NCI-H2227 treated with DMSO at 0.1 percent for 48 hours (cell line): Measurements from ENCODE around the gene ARHGAP40.
A peak's percentile ranks its signal among the peaks of the same experiment; 100 is the strongest.
"Not testable (repeated sequence)": the region's sequence is repeated elsewhere in the genome, so short reads cannot be mapped to it uniquely, and the experiment has no call there.

Experiments
- DNase-seq: peaks from one replicate; lab custom pipeline; 2025; lab: John Stamatoyannopoulos, UW

Gene ARHGAP40

DNA sequence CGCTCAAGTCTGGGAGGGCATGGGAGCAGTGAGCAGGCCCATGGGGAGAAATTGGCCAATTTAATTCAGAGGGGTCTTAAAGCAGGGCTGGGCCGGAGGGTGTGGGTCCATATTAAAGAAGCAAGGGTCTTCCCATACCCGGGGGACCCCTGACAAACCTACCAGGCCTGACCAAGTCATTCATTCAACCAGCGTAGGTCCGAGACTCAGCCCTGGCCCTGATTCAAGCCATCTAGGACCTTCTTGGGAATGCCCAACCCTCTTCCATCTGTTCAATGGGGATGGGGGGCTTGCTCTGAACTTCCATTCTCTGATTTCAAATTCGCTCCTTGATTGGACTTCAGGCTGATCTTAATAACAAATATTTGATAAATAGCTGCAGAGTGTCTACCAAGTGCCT, 13.3 kb upstream of the ARHGAP40 start:
- DNase-seq, result no peak

- DNase-seq, result no peak
Measured at GRCh38 chr20:38589351-38589750, 12.3 kb upstream of the ARHGAP40 start.

GRCh38 chr20:38589967-38590675, 11.5 kb upstream of the ARHGAP40 start:
- DNase-seq, result no peak

DNA sequence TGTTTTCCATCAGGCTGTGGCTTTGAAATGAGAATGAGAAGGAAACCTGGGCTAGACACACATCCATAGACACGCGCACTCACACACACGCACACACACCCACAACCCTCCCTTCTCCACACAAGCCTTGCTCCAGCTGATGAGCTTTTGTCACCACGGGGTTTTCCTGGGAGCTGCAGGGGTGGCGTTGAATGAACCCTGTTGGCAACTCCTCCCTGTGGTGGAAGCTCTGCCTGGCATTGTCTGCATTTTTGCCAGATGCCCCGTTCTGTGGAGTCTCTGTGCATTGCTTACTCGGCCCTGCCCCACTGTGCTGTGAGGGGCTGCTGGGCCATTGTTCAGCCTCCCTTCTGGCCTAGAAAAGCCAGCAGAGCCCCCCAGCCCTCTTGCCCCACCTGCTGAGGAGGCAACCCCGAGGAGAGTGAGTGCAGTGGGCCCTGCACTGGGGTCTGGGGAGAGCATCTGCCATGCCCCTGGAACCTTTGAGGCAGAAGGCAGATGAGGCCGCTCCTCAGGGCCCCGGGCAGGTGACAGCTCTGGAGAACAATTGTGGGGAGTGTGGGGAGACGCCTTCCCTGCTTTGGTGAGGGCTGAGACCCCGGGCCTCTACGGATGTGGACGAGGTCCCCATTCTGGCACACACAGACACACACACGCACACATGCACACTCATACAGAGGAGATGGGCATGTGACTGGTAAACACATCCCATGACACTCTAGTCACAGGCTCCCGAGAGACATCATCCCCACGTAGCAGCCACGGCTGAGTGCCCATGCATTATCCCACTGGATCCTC, 10.7 kb upstream of the ARHGAP40 start:
- DNase-seq, result no peak

DNA sequence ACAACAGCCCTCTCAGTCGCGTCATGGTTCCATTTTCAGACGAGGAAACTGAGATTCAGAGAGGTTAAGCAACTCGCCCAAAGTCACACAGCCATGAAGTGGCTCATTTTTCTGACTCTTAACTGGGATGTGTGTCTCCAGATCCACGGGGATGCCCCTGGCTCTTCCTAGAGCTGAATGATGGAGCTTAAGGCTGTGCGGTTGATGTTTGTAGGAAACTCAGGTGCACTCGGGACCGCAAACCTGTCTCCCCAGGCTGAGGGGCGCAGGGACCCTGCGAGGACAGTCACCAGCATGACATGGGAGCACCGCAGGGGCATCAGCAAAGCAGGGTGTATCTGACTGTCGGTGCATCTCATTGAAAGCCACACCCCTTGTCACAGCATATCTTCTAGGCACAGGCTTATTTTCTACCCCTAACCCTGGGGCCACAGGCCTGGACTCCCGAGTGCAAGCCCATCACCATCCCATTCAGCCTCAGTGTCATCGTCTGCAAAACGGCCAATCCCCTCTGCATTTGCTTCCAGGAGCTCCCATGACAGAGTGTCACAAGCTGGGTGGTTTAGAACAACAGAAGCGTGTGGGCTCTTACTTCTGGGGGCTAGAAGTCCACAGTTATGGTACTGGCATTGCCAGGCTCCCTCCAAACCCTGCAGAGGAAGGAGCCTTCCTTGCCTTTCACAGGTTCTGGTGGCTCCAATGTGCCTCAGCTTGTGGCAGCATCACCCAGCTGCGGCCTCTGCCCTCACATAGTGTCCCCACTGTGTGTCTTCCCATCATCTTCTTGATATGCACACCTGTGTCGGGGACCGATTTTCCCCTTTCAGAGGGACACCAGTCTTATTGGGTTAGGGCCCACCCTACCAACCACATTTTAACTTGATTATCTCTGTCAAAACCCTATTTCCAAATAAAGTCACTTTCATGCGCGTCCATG, 9.9 kb upstream of the ARHGAP40 start:
- DNase-seq, result no peak

DNA sequence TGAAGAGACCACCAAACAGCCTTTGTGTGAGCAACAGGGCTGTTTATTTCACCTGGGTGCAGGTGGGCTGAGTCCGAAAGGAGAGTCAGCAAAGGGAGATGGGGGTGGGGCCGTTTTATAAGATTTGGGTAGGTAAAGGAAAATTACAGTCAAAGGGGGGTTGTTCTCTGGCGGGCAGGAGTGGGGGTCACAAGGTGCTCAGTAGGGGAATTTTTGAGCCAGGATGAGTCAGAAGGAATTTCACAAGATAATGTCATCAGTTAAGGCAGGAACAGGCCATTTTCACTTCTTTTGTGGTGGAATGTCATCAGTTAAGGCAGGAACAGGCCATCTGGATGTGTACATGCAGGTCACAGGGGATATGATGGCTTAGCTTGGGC, 9.2 kb upstream of the ARHGAP40 start:
- not testable (repeated sequence) for DNase-seq

GRCh38 chr20:38594281-38594680, 7.3 kb upstream of the ARHGAP40 start:
- DNase-seq, result not testable (repeated sequence)

- not testable (repeated sequence) for DNase-seq
Measured at GRCh38 chr20:38595886-38596285, 5.7 kb upstream of the ARHGAP40 start.

DNA sequence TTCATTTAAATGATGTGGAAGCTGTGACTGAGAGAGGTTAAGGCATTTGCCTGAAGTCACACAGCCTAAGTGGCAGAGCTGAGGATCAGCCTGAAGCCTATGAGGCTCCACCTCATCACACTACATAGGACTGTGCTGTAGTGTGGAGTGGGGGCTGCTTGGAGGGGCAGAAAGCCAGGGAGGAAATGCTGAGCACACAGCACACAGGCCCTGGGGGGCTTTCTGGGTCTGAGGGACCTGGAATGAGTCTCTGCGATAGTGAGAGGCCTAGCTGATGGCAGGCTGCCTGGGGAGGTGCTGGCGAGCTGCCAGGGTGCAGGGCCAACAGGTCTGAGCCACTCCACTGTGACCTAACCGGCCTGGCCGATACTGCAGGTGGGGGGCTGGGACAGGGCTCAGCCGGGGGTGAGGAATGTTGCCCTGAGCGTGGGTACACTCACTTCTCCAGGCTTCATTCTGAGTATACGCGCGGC, 2.2 kb upstream of the ARHGAP40 start:
- no peak for DNase-seq

DNA sequence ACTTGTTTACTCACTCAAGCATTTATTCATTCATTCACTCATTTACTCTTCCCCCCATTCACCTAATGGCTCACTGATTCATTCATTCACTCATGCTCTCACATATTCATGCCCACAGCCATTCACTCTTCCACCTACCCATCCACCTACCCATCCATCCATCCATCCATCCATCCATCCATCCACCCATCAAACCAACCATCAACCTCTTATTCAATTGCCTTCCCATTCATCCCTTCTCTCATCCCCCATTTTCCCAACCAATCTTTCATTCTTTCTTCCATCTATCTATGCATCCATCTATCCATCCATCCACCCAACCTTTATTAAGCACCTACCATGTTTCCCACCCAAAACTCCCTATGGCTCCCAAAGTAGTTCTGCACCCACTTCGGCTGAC, 1.6 kb upstream of the ARHGAP40 start:
- DNase-seq, result no peak

DNA sequence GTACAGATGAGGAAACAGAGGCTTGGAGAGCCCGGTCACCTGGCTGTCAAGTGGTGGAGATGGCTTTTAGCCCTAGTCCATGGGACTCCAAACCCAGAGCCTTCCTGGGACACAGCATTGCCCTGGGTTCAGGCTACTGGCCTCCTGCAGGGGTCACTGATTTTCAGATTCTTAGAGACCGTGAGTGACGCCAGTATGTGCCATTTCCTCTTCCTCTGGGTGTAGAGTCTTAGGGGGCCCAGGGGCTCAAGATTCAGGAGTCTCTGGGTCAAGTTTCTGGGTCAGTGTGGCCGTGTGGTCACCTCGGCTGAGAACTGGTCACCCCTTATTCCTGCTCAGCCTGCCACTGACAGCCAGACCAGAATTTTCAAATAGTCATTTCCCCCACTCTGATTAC, 574 bp downstream of the ARHGAP40 start:
- DNase-seq, result no peak

- no peak for DNase-seq
Measured at GRCh38 chr20:38603286-38603685, 1.7 kb downstream of the ARHGAP40 start.

- DNase-seq, result no peak
Measured at GRCh38 chr20:38604873-38605303, 3.3 kb downstream of the ARHGAP40 start.

DNA sequence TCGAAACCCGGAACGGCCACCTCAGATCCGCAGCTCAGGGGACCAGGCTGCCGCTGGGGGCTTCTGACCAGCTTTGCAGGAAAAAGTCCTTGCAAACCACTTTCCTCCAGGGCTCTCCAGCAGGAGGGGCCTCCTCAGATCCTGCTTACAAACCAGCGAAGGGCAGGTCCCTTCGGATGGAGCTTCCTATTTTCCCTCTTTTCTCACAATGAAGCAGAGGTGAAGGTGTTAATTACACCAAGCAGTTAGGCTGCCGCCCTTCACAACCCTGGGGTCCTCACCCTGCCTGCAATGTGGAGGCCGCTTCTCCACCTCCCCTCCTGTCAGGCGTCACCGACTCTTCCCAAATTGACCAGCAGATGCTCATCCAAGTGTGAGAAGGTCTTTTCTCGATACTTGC, 5.7 kb downstream of the ARHGAP40 start:
- no peak for DNase-seq

GRCh38 chr20:38608188-38608587, 6.6 kb downstream of the ARHGAP40 start:
- DNase-seq, result no peak

DNA sequence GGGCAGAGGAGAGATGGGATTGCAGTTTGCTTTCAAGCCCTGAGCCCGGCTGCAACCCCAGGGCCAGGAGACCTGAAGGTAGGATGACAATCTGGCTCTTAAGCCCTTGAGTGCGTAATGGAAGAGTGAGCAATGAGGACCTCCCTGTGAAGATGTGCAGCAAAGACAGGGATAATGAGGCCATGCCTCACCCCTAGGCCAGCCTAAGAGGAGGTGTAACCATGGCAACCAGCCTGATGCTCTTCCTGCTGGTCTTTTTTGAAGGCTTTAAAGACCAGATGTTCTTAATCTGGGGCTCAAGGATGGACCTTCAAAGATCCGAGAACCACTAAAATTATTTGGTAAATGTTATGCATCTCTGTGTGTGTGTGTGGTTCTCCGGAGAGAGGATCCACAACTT, 8.2 kb downstream of the ARHGAP40 start:
- DNase-seq, result peak; percentile 54

DNA sequence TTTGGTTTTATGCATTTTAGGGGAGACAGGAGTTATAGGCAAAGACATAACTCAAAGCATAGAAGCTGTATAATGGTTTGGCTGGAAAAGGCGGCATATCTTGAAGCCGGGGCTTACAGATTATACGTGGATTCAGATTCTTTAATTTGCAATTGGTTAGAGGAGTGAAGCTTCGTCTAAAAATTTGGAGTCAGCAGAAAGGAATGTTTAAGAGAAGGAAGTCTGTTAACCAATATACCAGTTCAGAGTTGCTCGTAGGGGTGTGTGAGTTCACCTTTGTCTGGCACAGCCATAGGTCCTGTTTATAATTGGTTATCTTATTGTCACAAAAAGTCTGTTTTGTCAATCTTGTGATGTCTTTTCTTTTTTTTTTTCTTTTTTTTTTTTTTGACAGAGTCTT, 8.9 kb downstream of the ARHGAP40 start:
- no peak for DNase-seq

DNA sequence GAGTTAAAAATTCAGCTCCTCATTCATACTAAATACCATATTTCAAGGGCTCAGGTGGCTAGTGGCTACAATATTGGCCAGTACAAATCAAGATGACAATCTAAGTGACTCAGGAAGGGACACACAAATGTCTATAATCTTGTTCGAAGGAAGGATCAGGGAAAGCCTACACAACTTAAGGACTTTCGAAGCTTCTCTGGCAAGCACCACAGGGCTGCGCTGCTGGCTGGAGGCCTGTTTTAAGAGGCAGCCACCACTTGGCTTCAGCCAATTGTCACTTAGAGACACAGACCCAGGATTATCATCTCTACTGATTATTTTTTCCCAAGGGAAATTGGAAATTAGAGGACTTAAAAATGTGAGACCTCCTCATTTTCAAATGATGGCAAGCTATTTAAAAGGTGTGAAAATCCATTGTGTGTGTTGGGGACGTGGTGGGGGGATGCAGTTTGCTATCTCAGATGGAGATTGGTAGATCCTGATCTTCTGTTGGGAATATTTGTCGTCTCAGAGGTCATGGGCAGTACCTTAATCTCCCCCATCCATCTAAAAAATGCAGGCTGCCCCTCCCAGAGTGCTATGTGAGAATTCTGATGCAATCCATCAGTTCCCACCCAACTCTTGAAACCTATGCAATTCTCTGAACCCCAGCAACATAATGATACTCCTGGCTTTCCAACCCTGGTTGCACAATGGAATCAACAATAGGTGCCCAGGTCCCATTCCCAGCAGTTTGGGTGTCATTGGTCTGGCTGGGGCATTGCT, 11.3 kb downstream of the ARHGAP40 start:
- DNase-seq, result no peak

DNA sequence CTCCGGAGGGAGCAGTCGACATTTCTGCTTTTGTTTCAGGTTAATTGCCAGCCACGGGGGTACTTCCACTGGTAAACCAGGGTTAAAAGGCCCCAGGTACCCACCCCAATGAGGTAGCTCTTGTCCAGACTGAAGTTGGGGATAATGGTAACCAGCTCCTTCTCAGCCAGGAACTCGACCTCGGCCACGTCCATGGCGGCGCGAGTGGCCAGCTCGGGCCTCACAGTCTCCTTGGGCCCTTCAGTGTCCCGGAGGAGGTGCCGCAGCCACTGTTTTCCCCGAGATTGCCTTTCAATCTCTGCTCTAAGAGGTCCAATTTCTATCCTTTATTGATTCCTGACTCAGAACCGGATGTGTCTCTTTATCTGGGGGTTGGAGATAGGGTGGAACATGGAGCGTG, 13.7 kb downstream of the ARHGAP40 start:
- DNase-seq, result no peak

GRCh38 chr20:38616457-38616856, 14.8 kb downstream of the ARHGAP40 start:
- no peak for DNase-seq

GRCh38 chr20:38617011-38617829, 15.6 kb downstream of the ARHGAP40 start:
- DNase-seq, result no peak
